Neural progenitor cell (in vitro differentiated cells): ENCODE measurements around the gene AP5S1. TPM values are rescaled to one million over a fixed set of nuclear protein-coding genes. Genes with fewer than 3 reads are reported as not detected.

Experiments
- DNase-seq: peaks from one replicate; pipeline ENCODE4 v3.0.0-alpha.2; 2016; ENCODE audit warnings: low spot score
- H2AFZ ChIP-seq: fragments of 200-600 bp; sonication (generic); replicated peaks from 2 replicates; pipeline ENCODE4 v1.6.1; 2016; ENCODE audit warnings: antibody characterized with exemption
- H3F3A ChIP-seq: fragments of 200-600 bp; sonication (generic); 2 replicates; pipeline ENCODE4 v1.6.1; 2016; ENCODE audit warnings: antibody characterized with exemption, low read depth
- H3K27ac ChIP-seq: fragments of 200-600 bp; sonication (generic); 2 replicates; pipeline ENCODE4 v1.5.1; 2016; ENCODE audit warnings: mild to moderate bottlenecking
- H3K27me3 ChIP-seq: fragments of 200-600 bp; sonication (generic); 2 replicates; pipeline ENCODE4 v1.6.1; 2016; ENCODE audit warnings: mild to moderate bottlenecking, moderate library complexity
- H3K36me3 ChIP-seq: fragments of 200-600 bp; sonication (generic); 2 replicates; pipeline ENCODE4 v1.5.1; 2016
- H3K4me1 ChIP-seq: fragments of 200-600 bp; sonication (generic); 2 replicates; pipeline ENCODE4 v1.6.1; 2016; ENCODE audit warnings: mixed run types
- H3K4me2 ChIP-seq: fragments of 200-600 bp; sonication (generic); 2 replicates; pipeline ENCODE4 v1.6.1; 2016
- H3K4me3 ChIP-seq: fragments of 200-600 bp; sonication (generic); 2 replicates; pipeline ENCODE4 v1.5.1; 2016
- H3K79me2 ChIP-seq: fragments of 200-600 bp; sonication (generic); 2 replicates; pipeline ENCODE4 v1.6.1; 2016; ENCODE audit warnings: low read depth
- H3K9ac ChIP-seq: fragments of 200-600 bp; sonication (generic); 2 replicates; pipeline ENCODE4 v1.6.1; 2016
- H3K9me3 ChIP-seq: fragments of 200-600 bp; sonication (generic); 2 replicates; pipeline ENCODE4 v1.5.1; 2016; ENCODE audit warnings: low read depth
- H4K20me1 ChIP-seq: fragments of 200-600 bp; sonication (generic); 2 replicates; pipeline ENCODE4 v1.6.1; 2016; ENCODE audit warnings: low read depth
- H3K27ac Mint-ChIP-seq: 3 replicates; pipeline ENCODE4 v1.8.0; 2021; ENCODE audit warnings: mixed read lengths
- H3K27me3 Mint-ChIP-seq: 2 replicates; pipeline ENCODE4 v1.8.0; 2022; ENCODE audit warnings: low read depth, mild to moderate bottlenecking, inconsistent platforms, moderate library complexity, mixed read lengths; ENCODE audit not compliant: insufficient read depth
- H3K36me3 Mint-ChIP-seq: 3 replicates; pipeline ENCODE4 v1.8.0; 2021; ENCODE audit warnings: mixed read lengths
- H3K4me1 Mint-ChIP-seq: 3 replicates; pipeline ENCODE4 v1.8.0; 2021; ENCODE audit warnings: mixed read lengths
- H3K4me3 Mint-ChIP-seq: 3 replicates; pipeline ENCODE4 v1.8.0; 2021; ENCODE audit warnings: mild to moderate bottlenecking, moderate library complexity, mixed read lengths
- H3K9me3 Mint-ChIP-seq: 3 replicates; pipeline ENCODE4 v1.8.0; 2020; ENCODE audit warnings: mixed read lengths
- EZH2 ChIP-seq: fragments of 200-600 bp; sonication (generic); IDR thresholded peaks from 2 replicates; pipeline ENCODE4 v1.6.1; 2017; ENCODE audit warnings: antibody characterized with exemption, mild to moderate bottlenecking, moderate library complexity
- EZH2phosphoT487 ChIP-seq: fragments of 200-600 bp; sonication (generic); IDR thresholded peaks from 2 replicates; pipeline ENCODE4 v1.6.1; 2017; ENCODE audit warnings: antibody characterized with exemption
- total RNA-seq: library from RNA; depleted of rRNA; stranded (reverse); fragments of >200 nt; gene quantifications from 2 replicates; pipeline ENCODE4 v1.2.3, GENCODE V29; 2015; ENCODE audit warnings: low replicate concordance
- TF ChIP-seq, protein P1 (sequence below): fragments of 200-600 bp; sonication (generic); IDR thresholded peaks from 2 replicates; pipeline ENCODE4 v1.5.1; 2017; ENCODE audit warnings: antibody characterized with exemption, mild to moderate bottlenecking

Gene AP5S1
- total RNA-seq, 1 donor from 2014 or later, result 1.2 TPM

DNA sequence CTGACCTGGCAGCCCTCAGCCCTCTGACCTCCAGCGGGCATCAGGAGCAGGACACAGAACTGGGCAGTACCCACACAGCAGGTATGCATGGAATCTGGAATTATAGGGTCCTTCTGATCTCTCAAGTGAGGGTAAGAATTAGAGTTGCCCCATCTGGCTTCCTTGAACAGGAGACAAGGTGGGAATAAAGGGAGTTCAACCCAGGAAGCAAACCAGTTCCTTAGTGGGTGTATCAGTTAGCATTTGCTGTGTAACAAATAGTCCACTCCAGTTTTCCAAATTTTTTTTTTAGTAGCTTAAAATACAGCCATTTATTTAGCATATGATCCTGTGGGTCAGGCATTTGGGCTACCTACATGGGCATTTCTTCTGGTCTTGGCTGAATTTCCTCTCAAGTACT is 42.0 kb downstream of the AP5S1 start:
- Mint-ChIP-seq H3K27me3 (peaks cover 4% of the 10 kb centered on the region), H3K4me3 (no peak overlapping the region), H3K27ac (no peak overlapping the region), H3K4me1 (no peaks in the 10 kb centered on the region), H3K36me3 (peaks cover 34% of the 10 kb centered on the region), H3K9me3 (no peaks in the 10 kb centered on the region)
- DNase-seq, result no peak
- Histone ChIP-seq H3K79me2 (no peaks in the 10 kb centered on the region), H3K27me3 (no peaks in the 10 kb centered on the region), H3K4me3 (no peak overlapping the region), H2AFZ (no peak overlapping the region), H4K20me1 (no peaks in the 10 kb centered on the region), H3K9me3 (no peaks in the 10 kb centered on the region), H3K4me1 (no peaks in the 10 kb centered on the region), H3K9ac (no peak overlapping the region), H3K27ac (no peak overlapping the region), H3F3A (no peaks in the 10 kb centered on the region), H3K36me3 (peaks cover 7% of the 10 kb centered on the region), H3K4me2 (no peak overlapping the region)
- TF ChIP-seq EZH2 (no peak), EZH2phosphoT487 (no peak)
- TF ChIP-seq, protein P1, sequence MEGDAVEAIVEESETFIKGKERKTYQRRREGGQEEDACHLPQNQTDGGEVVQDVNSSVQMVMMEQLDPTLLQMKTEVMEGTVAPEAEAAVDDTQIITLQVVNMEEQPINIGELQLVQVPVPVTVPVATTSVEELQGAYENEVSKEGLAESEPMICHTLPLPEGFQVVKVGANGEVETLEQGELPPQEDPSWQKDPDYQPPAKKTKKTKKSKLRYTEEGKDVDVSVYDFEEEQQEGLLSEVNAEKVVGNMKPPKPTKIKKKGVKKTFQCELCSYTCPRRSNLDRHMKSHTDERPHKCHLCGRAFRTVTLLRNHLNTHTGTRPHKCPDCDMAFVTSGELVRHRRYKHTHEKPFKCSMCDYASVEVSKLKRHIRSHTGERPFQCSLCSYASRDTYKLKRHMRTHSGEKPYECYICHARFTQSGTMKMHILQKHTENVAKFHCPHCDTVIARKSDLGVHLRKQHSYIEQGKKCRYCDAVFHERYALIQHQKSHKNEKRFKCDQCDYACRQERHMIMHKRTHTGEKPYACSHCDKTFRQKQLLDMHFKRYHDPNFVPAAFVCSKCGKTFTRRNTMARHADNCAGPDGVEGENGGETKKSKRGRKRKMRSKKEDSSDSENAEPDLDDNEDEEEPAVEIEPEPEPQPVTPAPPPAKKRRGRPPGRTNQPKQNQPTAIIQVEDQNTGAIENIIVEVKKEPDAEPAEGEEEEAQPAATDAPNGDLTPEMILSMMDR, result no peak

DNA sequence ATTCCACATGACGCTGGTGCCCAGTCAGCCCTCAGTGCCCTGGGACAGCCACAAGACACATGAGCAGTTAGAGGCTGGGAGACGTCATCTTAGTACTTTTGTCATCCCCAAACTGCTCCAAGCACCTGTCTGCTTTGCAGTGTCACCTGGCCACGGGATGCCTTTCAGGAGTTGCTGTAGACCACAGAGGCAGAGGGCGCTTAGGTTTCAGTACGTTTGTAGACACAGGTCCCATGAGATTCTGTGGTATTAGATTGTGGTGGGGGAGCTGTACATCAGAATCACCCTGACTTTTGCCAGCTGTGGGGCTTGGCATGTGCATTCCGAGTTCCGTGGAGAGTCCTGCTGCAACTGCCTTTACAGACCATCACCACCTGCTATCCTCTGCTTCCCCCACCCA is 43.0 kb downstream of the AP5S1 start:
- H3K9me3 Mint-ChIP-seq, result no peaks in the 10 kb centered on the region
- H3K36me3 Mint-ChIP-seq, result peaks cover 34% of the 10 kb centered on the region
- no peak overlapping the region for H3K4me3 ChIP-seq
- H3K4me2 ChIP-seq, result no peak overlapping the region
- no peaks in the 10 kb centered on the region for H3K79me2 ChIP-seq
- no peak overlapping the region for H3K9ac ChIP-seq
- no peak overlapping the region for H3K27ac ChIP-seq
- no peaks in the 10 kb centered on the region for H3K27me3 ChIP-seq
- H3K9me3 ChIP-seq, result no peaks in the 10 kb centered on the region
- H3F3A ChIP-seq, result no peaks in the 10 kb centered on the region
- H3K4me1 Mint-ChIP-seq, result no peaks in the 10 kb centered on the region
- no peaks in the 10 kb centered on the region for H3K4me1 ChIP-seq
- TF ChIP-seq EZH2phosphoT487 (no peak), EZH2 (no peak)
- TF ChIP-seq, protein P1, result no peak
- peaks cover 7% of the 10 kb centered on the region for H3K36me3 ChIP-seq
- peaks cover 5% of the 10 kb centered on the region for H3K27me3 Mint-ChIP-seq
- H3K4me3 Mint-ChIP-seq, result no peak overlapping the region
- no peaks in the 10 kb centered on the region for H4K20me1 ChIP-seq
- no peak overlapping the region for H2AFZ ChIP-seq
- H3K27ac Mint-ChIP-seq, result no peak overlapping the region
- DNase-seq, result no peak

DNA sequence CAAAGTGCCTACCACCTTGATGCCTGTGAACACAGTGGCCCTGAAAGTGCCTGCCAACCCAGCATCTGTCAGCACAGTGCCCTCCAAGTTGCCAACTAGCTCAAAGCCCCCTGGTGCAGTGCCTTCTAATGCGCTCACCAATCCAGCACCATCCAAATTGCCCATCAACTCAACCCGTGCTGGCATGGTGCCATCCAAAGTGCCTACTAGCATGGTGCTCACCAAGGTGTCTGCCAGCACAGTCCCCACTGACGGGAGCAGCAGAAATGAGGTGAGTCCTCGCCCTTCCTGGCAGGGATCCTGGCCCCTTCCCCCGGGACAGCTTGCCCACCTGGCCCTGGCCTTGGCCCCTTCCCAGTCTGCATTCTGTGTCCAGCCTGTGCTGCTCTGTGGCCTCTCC is 44.2 kb downstream of the AP5S1 start:
- Histone ChIP-seq H3K79me2 (no peaks in the 10 kb centered on the region), H3K36me3 (peaks cover 7% of the 10 kb centered on the region), H3K4me1 (no peaks in the 10 kb centered on the region), H3K9ac (no peak overlapping the region), H4K20me1 (no peaks in the 10 kb centered on the region), H3K4me3 (no peak overlapping the region), H2AFZ (no peak overlapping the region), H3K27me3 (no peaks in the 10 kb centered on the region), H3K4me2 (no peak overlapping the region), H3F3A (no peaks in the 10 kb centered on the region), H3K27ac (no peak overlapping the region), H3K9me3 (no peaks in the 10 kb centered on the region)
- Mint-ChIP-seq H3K9me3 (no peaks in the 10 kb centered on the region), H3K4me1 (no peaks in the 10 kb centered on the region), H3K4me3 (no peak overlapping the region), H3K27me3 (peaks cover 5% of the 10 kb centered on the region), H3K27ac (no peak overlapping the region), H3K36me3 (peaks cover 34% of the 10 kb centered on the region)
- no peak for DNase-seq
- no peak for TF ChIP-seq EZH2
- TF ChIP-seq, protein P1, result no peak
- TF ChIP-seq EZH2phosphoT487, result no peak
